H4 (cell line): ENCODE measurements around the gene ERCC2. TPM values are rescaled to one million over a fixed set of nuclear protein-coding genes. Genes with fewer than 3 reads are reported as not detected.
"Not testable (repeated sequence)": the region's sequence is repeated elsewhere in the genome, so short reads cannot be mapped to it uniquely, and the experiment has no call there.

Experiments
- DNase-seq: peaks from one replicate; pipeline ENCODE4 v3.0.0-alpha.2; 2015; ENCODE audit warnings: low spot score
- total RNA-seq: library from RNA; depleted of rRNA; stranded (reverse); fragments of >200 nt; shearing (Covaris generic); gene quantifications from 2 replicates; pipeline ENCODE4 v1.2.3, GENCODE V29; 2014

Gene ERCC2
- total RNA-seq, 1 experiment from 2014 or later, result 8.3 TPM

DNA sequence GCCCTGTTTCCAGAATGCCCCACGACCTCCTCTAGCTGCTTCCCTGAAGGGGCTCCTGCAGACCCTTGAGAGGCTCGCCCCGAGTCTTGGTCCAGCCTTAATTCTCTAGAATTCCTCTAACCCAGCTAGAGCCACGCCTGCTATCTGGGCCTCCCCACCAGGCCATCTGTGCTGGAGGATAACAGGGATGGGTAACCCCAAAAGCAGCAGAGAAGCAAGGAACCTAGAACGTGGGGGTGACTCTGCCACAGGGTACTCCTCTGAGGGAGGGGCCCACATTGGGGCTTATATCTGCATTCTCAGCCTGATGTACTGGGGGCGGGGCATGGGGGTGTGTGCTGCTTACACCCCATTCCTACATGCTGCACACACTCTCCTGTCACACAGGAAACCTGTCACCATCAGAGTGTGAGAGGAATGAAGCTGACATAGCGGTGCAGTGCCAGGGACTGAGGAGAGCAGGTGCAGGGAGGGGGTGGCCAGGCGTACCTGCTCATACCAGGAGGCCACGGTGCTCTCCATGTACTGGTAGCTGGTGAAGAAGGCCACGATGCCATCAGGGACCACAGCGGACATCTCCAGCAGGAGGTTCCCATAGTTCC lies 16.0 kb downstream of the ERCC2 start:
- no peak for DNase-seq

DNA sequence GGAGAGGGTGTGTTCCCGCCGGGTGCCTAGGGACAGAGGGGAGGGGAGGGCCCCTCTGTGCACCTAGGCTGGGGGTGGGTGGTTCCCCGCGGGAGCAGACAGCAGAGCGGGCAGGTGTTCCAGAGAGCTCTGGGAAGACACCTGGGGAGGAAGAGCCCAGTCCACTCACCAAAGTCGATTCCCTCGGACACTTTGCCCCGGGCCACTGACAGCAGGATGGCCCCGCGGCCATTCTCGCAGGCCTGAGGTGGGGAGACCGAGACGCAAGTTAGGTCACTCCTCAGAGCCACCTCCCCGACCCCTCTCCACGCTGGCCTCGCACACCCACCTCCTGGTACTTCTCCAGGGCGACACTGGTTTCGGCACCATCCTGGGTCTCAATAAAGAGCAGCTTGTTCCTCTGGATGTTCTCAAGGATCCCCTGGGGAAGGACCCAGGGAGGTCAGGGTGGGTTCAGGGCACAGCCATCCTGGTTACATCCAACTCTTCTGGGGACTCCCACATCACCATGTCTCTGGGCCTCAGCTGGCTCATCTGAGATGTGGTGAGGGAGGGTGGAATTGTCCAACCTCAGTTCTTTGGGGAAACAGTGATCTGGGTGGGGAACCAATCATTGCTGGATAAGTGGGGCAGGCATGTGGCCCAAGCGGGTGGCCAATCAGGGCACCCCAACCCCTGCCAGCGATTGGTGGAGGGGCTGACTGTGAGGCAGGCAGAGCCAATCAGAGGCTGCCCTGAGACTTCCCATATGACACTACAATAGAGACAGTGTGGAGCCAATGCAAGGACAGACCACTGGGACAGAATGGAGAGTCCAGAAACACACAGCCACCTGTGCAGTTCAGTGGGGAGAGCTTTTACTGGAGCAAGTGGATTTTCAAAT lies 17.2 kb downstream of the ERCC2 start:
- no peak for DNase-seq

DNA sequence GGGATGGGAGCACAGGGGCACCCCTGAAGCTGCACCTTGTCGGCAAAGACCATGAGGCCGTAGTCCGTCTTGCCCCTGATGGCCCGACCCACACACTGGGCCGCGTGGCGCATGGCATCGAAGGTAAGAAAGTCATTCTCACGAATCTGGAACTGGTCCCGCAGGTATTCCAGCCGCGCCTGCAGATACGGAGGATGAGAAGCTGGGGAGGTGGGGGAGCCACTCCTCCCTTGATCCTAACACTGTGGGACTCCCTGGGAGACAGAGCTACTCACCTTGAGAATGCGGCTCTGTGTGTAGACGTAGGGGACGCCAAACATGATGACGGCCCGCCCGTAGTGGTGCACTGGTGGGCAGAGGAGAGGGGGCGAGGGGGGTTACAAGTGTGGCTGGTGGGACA lies 17.9 kb downstream of the ERCC2 start:
- no peak for DNase-seq

DNA sequence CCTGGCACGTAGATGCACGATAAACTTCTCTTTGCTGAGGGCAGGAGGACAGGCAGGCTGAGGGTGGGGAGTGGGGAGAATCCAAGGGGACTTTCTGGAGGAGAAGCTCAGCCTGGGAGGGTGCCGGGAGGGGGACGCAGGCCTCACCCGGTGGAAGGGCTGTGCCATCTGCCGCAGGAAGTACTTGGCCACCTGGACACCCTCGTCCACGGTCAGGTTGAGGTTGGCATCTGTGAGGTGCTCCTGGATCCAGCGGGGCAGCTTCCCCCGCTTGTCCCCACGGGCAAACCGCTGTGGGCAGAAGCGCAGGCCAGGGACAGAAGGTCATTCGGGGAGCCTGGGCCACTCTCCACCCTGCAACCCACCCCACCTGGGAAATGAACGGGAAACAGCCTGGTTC lies 18.3 kb downstream of the ERCC2 start:
- DNase-seq, result no peak

DNA sequence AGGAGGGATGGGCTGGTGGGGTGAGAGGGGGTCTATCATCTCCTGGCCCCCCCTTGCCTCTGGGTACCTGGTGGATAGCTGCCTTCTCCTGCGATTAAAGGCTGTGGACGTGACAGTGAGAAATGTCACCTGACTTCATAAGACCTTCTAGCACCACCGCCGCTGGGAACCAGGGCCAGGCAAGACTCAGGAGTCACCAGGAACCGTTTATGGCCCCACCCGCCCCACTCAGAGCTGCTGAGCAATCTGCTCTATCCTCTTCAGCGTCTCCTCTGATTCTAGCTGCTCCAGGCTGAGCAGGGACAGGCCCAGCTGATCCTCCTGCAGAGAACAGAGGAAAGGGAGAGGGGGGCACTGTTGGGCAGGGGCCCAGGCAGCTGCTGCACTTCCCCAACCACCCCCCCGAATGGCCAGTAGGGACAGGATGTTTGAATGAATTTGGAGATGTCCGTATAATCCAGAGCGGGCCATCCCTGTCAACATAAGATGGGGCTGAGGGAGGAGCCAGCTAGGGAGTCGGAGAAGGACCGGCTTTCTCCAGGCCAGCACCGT lies 18.9 kb downstream of the ERCC2 start:
- DNase-seq, result no peak

DNA sequence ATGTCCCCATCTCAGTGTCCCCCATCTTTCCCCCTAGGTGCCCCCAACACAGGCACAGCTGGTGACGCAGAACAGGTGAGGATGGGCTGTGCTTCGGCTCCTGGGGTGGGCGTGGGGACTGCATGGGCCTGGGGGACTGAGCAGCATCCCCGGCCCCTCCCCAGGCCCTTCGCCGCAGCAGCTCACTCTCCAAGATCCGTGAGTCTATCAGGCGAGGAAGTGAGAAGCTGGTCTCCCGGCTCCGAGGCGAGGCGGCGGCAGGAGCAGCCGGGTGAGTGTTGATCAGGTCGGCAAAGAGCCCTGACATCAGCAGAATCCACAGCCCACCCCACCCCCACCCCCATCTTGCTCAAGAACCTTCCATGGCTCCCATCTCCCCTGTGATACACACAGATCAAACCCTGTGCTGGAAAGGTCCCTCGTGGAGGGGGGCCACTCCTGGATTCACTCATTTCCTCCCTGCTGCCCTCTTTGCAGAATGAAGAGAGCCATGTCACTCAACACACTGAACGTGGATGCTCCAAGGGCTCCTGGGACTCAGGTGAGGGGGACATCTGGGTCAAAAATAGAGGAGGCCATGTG lies 19.8 kb downstream of the ERCC2 start:
- DNase-seq, result no peak

DNA sequence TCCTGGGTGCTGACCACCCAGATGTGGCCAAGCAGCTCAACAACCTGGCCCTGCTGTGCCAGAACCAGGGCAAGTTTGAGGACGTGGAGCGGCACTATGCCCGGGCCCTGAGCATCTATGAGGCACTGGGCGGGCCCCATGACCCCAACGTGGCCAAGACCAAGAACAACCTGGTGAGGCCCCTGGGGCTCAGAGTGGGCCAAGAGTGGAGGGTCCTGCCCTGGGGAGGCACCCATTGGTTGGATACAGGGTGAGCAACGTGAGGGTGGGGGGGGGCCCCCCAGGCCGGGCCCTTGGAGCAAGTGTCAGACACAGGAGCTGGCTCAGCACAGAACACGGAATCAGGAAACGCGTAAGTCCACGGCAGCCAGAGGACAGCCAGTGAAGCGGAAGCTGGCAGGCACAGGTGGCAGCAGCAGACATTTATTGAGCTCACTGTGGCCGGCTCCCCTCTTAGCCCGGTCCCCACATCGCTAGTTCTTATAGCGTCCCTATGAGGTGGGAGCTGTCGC lies 20.9 kb downstream of the ERCC2 start:
- no peak for DNase-seq

DNA sequence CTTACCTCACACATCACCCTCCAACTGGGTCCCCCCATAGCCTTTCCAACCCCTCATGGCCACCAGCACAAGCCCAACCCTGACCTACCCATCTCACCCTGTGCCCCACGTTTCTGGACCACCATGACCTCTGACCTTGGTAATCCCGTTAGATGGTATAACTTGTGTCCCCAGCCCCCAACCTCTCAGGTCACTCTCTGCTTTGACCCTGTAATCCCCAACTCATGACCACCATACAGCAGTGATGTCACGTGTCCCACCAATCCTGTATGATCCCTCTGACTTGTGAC lies 21.3 kb downstream of the ERCC2 start:
- DNase-seq, result no peak

DNA sequence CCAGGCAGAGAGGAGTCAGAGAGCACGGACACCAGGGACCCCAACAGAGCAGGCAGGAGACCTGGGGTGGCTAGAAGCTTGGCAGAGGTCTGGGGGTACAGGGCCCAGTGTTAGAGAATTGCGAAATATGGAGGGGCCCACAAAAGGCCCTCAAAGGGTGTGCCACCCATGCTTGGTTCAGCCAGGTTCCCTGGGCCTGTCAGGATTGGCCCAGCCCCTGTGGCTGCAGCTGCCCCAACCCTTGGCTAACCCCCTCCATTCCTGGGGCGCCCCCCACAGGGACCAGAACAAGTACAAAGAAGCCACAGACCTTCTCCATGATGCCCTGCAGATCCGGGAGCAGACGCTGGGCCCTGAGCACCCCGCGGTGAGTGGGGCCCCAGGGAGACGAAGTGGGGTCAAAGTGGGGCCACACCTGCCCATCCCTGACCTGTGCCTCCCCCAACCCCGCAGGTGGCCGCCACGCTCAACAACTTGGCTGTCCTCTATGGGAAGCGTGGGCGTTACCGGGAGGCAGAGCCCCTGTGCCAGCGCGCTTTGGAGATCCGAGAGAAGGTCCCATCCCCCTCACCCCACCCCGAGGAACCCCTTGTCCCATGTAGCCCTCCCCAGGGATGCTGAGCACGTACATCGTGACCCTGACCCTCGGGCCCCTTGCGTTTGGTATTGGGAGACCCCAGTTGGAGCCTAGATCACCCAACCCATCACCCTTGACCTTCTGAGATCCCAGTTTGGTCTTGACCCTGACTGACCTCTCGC lies 21.8 kb downstream of the ERCC2 start:
- no peak for DNase-seq

DNA sequence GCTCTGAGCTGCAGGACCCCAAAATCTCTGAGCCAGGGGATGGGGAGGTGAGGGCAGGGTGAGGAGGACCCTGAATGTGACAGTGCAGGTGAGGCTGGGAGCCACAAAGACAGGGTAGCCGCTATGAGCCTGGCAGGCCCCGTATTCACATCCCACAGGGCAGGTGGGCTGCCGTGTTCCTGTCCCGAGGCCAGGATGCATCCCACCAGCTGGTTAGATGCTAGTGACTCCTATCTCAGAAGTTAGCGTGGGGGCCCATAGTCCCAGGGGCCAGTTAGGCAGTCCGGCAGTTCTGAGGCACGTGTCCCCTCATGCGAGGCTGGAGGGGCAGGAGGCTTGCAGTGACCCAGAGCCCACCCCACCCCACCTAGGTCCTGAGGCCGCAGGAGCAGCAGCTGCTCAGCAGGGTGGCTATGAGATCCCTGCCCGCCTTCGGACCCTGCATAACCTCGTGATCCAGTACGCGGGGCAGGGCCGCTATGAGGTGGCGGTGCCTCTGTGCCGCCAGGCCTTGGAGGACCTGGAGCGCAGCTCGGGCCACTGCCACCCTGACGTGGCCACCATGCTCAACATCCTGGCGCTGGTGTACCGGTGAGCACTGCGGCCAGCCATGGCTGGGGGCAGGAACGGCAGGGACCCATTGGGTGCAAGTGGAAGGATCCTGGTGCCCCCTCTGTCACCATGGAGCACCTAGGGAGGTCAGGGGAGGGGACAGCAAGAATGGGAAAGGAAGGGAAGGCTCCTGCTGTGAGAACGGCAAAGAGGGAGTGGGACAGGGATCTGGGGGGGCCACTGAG lies 22.6 kb downstream of the ERCC2 start:
- DNase-seq, result no peak

DNA sequence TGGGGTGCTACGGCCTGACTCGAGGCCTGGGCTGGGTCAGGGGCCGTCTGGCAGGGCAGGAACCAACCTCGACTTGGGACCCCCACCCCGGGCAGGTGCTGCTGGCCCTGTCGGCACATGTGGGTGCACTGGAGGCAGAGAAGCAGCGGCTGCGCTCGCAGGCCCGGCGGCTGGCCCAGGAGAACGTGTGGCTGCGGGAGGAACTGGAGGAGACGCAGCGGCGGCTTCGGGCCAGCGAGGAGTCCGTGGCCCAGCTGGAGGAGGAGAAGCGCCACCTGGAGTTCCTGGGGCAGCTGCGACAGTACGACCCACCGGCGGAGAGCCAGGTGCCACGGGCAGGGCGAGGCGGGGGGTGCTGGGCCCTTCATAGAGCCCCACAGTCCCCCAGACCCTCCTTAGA lies 23.9 kb downstream of the ERCC2 start:
- DNase-seq, result no peak

DNA sequence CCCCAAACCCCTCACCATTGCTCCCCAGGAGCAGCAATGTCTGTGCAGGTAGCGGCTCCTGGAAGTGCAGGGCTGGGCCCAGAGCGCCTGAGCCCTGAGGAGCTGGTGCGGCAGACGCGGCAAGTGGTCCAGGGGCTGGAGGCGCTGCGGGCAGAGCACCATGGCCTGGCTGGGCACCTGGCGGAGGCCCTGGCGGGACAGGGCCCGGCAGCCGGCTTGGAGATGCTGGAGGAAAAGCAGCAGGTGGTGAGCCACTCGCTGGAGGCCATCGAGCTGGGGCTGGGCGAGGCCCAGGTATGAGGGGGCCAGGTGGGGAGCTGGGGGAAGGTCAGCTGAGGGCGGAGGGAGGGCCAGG lies 24.9 kb downstream of the ERCC2 start:
- no peak for DNase-seq

DNA sequence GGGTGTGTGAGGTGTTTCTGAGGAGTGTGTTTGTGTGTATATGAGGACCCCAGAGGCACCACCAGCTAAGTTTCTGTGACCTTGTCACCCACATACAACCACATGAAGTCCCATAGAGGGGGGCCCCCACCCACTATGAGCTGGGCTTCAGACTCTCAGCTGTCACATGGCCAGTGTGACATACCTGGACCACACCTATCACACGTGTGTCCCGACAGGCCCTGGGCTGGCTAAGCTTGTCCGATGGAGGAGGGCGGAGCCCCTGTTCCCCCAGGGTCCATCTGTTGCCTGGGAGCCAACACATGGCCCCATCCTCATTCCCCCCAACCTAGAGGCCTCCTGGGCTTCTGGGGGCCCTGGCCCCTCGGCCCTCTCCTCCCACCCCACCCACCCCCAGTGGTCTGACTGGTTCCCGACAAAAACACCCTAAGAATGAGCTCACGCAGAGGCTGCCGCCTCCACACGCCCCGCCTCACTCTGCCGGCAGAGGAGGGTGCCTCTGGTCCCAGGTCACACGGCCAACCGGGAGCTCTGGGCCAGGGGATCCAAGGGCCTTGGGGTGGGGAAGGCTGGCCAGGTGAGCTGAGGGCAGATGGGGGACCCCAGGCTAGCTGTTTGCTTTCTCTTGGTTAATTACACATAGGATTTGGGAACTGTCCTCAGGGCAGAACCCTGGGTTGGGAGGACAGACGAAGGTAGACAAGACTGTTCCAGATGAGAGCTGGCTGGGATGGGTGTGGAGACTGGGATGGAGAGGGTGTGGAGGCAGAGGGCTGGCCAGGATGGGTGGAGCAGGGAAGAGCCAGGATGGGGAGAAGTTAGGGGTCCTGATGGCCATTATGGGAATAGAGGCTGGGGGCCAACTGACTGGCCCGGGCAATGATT lies 25.5 kb downstream of the ERCC2 start:
- no peak for DNase-seq

DNA sequence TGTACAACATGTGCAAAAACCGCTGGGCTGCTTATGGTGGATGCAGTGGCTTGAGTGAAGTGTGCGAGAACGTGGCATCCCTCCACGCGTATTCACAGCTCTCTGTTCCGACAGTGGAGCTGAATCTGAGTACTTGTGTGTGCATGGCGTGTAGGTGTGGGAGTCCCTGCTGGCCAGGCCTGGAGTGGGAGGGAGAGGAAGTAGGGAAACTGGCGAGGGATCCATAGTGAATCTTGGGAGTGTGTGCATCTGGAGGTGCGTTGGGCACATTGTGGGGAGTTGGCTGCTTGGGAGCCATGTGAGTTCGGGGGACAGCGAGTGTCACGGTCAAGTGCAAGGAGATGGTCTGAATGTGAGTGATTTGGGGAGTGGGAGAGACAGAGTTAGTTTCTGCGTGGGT lies 27.5 kb downstream of the ERCC2 start:
- DNase-seq, result no peak

DNA sequence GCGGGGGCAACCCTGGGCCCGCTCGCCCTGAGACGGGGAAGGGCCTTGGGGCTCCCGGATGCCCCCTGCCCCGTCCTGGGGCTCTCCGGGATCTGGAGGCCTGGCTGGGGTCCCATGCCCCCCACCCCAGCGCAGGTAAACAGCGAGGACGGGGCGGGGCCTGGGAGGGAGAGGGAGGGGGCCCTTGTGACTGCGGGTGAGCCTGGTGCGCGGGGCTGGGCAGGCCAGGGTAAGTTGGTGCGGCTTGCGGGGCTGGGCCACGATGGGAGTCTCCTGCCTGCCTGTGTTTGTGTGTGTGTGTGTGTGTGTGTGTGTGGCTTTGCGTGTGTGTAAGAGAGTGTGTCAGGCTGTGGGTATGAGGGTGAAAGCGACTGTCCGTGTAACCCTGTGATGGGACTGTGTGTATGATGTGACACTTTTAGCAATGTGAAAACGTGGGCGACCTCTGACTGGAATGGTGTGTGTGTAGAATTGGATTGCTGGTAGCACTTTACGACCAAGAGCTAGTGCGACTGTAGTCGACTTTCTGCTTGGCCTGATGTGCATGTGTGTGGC lies 29.4 kb downstream of the ERCC2 start:
- DNase-seq, result no peak

DNA sequence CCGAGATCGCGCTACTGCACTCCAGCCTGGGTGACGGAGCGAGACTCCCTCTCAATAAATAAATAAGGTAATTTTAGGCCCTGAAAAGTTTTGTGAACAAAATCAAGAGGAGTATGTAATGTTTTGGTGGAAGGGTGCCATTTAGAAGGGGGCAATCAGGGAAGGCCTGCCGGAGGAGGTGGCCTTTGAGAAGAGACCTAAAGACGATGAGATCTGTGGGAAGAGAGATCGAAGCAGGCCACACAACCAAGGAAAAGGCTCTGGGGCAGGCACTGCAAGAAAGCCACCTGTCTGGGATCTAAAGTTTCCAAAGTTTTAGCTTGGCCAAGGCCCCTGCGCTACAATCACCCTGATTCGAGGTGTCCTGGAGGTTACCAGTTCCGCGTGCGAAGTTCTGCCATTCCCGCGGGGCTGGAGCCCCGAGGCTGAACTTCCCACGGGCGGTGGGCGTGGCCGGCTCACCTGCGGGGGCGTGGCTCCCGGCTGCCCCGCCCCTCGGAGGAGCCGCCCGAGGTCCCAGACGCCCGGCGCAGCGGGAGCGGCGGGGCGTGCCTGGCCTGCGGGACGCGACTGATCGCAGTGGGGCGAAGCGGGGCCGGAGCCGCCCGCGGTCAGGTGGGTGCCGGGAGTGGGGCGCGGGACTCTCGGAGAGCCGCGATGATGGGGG lies 30.0 kb downstream of the ERCC2 start, which contains the start of gene KLC3:
Gene KLC3 (plus strand): TSS at position 519 of the 667 bp plus-strand sequence. CDS start 4,792 bp downstream, outside the sequence.
- DNase-seq, result no peak

DNA sequence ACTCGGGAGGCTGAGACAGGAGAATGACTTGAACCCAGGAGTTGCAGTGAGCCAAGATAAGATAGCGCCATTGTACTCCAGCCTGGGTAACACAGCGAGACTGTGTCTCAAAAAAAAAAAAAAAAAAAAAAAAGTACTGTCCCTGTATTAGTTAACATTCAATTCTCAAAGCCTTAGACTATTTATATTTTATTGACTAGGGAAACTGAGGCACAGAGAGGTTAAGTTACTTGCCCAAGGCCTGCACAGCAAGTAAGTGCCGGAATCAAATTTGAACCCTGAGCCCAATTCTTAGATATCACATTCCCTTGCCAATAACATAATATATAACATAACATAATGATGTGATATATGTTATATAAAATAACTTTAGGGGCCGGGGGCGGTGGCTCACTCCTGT lies 30.7 kb downstream of the ERCC2 start:
- DNase-seq, result no peak

DNA sequence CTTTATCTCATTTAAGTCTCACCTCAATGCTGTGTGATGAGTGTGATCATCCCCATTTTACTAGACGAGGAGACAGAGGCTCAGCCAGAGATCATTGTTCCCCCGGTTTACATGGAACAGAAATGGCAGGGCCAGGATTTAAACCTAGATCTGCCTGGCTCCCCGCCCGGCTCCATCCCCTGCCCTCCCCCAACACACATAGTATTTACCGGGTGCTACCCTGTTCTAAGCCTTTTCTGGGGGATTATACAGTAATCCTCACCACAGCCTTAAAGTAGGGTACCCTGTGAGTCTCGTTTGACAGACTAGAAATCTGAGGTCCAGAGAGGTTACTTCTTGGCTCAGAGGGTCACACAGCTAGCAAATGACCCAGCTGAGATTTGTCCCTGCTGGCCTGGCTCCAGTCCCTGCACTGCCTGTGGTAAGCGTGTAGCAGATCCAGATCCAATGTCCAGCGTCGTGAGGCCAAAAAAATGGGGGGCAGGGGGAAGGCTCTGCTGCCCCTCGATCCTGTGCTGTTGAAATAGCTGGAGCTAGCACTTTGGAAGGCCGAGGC lies 33.6 kb downstream of the ERCC2 start:
- DNase-seq, result no peak

DNA sequence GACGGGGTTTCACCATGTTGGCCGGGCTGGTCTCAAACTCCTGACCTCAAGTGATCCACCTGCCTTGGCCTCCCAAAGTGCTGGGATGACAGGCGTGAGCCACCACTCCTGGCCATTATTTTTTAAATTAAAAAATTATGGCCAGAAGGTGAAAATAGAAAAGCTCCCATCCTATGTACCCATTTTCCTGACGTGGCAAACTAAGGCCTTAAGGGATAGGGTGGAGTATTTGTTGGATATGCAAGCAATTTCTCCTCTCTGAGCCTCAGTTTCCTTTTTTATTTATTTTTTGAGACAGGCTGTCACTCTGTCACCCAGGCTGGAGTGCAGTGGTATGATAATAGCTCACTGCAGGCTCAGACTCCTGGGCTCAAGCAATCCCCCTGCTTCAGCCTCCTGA lies 35.5 kb downstream of the ERCC2 start:
- not testable (repeated sequence) for DNase-seq
